ENCODE data around the gene PLCH2. TPM values are rescaled to one million over a fixed set of nuclear protein-coding genes. Genes with fewer than 3 reads are reported as not detected.

Gene PLCH2
- 10 to 100 TPM in 1 of 2 experiments, 1 to 10 TPM in 1; 9.8 to 11.8 TPM for total RNA-seq

- no peak for ATAC-seq
- no peak within 1 kb of the TSS for H3K27ac Mint-ChIP-seq
- H3K9me3 Mint-ChIP-seq (ENCODE audit: insufficient read depth) = no peaks in the 10 kb centered on the region
- POLR2A ChIA-PET = no interaction called here
- H3K4me3 Mint-ChIP-seq = no peak within 1 kb of the TSS
- no peak for DNase-seq
- no peaks in the 10 kb centered on the region for H3K27me3 Mint-ChIP-seq (ENCODE audit: low read depth)
- CTCF ChIA-PET = interaction anchor here (1.6 kb wide), 1 partner anchor 72 kb away, joined by 3 read pairs; no protein-coding TSS in a partner anchor
- no peaks in the 10 kb centered on the region for H3K36me3 Mint-ChIP-seq (ENCODE audit: low read depth)
- no peaks in the 10 kb centered on the region for H3K4me1 Mint-ChIP-seq (ENCODE audit: low read depth)
These were observed at the start of gene PLCH2 for GRCh38 chr1:2476061-2476999. TSS of gene PLCH2 (plus strand) at chr1:2476289. CDS start at chr1:2476589, 300 bp downstream.

- Mint-ChIP-seq H3K9me3 (ENCODE audit: insufficient read depth) (no peaks in the 10 kb centered on the region), H3K27ac (no peak overlapping the region), H3K4me3 (no peak overlapping the region), H3K27me3 (ENCODE audit: low read depth) (no peaks in the 10 kb centered on the region), H3K4me1 (ENCODE audit: low read depth) (peaks cover 3% of the 10 kb centered on the region), H3K36me3 (ENCODE audit: low read depth) (no peaks in the 10 kb centered on the region)
- no peak for ATAC-seq
- POLR2A ChIA-PET = no interaction called here
- no peak for DNase-seq
- CTCF ChIA-PET = no interaction called here
These were observed 49.5 kb upstream of the PLCH2 start for GRCh38 chr1:2426540-2426939.

GRCh38 chr1:2427051-2427450 lies 49.0 kb upstream of the PLCH2 start:
- Mint-ChIP-seq H3K4me3 (no peak overlapping the region), H3K9me3 (ENCODE audit: insufficient read depth) (no peaks in the 10 kb centered on the region), H3K36me3 (ENCODE audit: low read depth) (no peaks in the 10 kb centered on the region), H3K4me1 (ENCODE audit: low read depth) (peaks cover 3% of the 10 kb centered on the region), H3K27ac (no peak overlapping the region), H3K27me3 (ENCODE audit: low read depth) (no peaks in the 10 kb centered on the region)
- ChIA-PET CTCF (no interaction called here), POLR2A (no interaction called here)
- DNase-seq (no peak), ATAC-seq (no peak)

DNA sequence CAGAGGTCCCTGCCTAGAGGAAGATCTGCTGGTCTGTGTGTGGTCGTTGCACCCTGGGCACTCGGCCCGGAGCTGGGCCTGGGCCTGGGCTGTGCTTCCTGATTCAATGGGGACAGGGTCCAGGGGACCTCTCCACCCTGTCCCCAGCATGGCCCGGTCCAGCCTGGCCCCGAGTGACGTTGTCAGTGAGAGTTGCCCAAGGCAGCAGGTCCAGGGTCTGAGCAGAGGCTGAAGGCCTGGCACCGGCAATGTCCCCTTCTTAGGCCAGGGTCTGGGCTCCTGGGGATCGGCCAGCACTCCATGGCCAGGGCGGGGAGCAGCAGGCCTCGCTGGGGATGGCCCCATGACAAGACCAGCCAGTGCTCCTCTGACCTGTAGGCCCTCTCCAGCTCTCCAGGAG lies 48.1 kb upstream of the PLCH2 start:
- ChIA-PET POLR2A (no interaction called here), CTCF (no interaction called here)
- H3K9me3 Mint-ChIP-seq (ENCODE audit: insufficient read depth) = no peaks in the 10 kb centered on the region
- peaks cover 3% of the 10 kb centered on the region for H3K4me1 Mint-ChIP-seq (ENCODE audit: low read depth)
- no peaks in the 10 kb centered on the region for H3K27me3 Mint-ChIP-seq (ENCODE audit: low read depth)
- H3K27ac Mint-ChIP-seq = no peak overlapping the region
- ATAC-seq = no peak
- H3K4me3 Mint-ChIP-seq = no peak overlapping the region
- DNase-seq = no peak
- no peaks in the 10 kb centered on the region for H3K36me3 Mint-ChIP-seq (ENCODE audit: low read depth)

DNA sequence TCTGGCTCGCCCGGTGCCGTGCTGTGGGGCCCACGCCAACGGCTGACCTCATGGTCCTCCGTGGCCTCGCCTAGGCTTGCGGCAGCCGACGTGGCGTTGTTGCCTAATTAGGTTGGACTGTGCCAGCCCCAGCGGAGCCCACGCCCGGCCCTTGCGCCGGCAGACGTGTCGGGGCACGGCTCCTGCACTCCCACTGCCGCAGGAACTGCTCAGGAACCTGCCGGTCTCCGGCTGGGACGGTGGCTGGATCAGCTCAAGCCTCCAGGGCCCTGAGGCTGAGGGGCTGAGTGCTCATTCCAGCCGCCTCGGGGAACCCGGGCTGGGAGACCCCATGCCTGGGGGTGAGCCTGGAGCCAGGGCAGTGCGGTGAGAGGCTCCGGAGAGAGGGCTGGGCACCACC lies 47.6 kb upstream of the PLCH2 start:
- no peak overlapping the region for H3K4me3 Mint-ChIP-seq
- H3K27me3 Mint-ChIP-seq (ENCODE audit: low read depth) = no peaks in the 10 kb centered on the region
- no peak overlapping the region for H3K27ac Mint-ChIP-seq
- H3K36me3 Mint-ChIP-seq (ENCODE audit: low read depth) = no peaks in the 10 kb centered on the region
- ChIA-PET POLR2A (no interaction called here), CTCF (no interaction called here)
- DNase-seq (no peak), ATAC-seq (no peak)
- no peaks in the 10 kb centered on the region for H3K9me3 Mint-ChIP-seq (ENCODE audit: insufficient read depth)
- peaks cover 3% of the 10 kb centered on the region for H3K4me1 Mint-ChIP-seq (ENCODE audit: low read depth)

DNA sequence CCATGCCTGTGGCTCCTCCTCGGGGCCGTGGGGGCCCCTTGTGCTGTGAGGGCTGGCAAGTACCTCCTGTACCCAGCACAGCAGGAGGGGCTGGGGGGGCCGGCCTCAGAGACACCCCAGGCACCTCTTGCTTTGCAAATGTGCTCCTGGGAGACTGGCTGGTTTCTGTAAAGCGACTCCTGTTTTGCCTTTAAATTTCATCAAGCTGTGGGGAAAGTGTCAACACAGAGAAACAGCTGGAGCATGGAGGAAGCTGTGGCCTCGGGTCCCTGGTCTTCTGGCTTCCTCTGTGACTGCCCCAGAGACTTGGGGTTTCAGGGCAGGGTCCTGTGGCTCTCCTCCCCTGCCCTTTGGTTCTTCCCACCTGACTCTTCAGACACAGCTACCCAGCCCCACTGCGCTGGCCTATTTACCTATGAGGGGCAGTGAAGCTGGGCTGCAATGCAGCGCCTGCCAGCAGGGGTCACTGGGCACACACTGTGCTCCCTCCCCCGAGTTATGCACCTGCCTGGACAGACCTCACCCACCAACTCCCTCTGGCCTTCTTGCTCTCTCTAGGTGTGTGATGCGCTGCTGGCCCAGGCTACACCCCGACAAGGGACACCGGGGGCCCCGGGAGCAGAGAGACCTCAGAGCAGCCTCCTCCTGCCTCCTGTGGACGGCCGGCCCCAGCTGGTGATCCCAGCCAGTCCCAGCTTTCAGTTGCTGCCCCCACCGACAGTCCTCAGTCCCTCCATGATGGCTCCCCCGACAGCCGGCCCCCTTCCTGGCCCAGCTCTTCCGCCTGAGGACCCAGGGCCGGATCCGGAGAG lies 46.1 kb upstream of the PLCH2 start:
- H3K4me1 Mint-ChIP-seq (ENCODE audit: low read depth) = peaks cover 3% of the 10 kb centered on the region
- POLR2A ChIA-PET = interaction anchor here (0.8 kb wide), 1 partner anchor 94 kb away, joined by 3 read pairs; no protein-coding TSS in a partner anchor
- DNase-seq = peak; percentile 34
- H3K27me3 Mint-ChIP-seq (ENCODE audit: low read depth) = no peaks in the 10 kb centered on the region
- no peaks in the 10 kb centered on the region for H3K9me3 Mint-ChIP-seq (ENCODE audit: insufficient read depth)
- no peak overlapping the region for H3K27ac Mint-ChIP-seq
- CTCF ChIA-PET = interaction anchor here (0.9 to 2.0 kb wide), 4 partner anchors 14 to 117 kb away, joined by 3 to 8 read pairs (median 4); no protein-coding TSS in a partner anchor
- H3K4me3 Mint-ChIP-seq = no peak overlapping the region
- H3K36me3 Mint-ChIP-seq (ENCODE audit: low read depth) = no peaks in the 10 kb centered on the region
- peak; percentile 44 for ATAC-seq

DNA sequence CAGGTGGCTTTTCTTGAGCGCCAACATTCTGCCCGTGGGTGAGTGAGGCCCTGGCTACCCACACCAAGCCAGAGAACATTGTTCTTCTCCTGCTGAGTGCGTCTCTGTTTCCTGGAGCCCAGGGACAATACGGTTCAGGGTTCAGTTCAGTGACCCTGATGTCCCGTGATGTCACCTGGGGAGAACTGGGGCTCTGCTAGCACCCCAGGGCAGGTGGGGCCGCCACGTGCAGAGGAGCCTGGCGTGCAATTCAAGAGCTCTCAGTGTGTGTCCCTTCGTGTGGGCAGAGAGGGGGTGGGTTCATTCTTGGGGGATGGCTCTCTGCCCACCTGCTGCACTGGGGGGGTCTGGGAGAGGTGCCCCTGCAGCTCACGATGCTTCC lies 45.5 kb upstream of the PLCH2 start:
- POLR2A ChIA-PET = interaction anchor here (0.8 kb wide), 1 partner anchor 93 kb away, joined by 3 read pairs; no protein-coding TSS in a partner anchor
- H3K36me3 Mint-ChIP-seq (ENCODE audit: low read depth) = no peaks in the 10 kb centered on the region

DNA sequence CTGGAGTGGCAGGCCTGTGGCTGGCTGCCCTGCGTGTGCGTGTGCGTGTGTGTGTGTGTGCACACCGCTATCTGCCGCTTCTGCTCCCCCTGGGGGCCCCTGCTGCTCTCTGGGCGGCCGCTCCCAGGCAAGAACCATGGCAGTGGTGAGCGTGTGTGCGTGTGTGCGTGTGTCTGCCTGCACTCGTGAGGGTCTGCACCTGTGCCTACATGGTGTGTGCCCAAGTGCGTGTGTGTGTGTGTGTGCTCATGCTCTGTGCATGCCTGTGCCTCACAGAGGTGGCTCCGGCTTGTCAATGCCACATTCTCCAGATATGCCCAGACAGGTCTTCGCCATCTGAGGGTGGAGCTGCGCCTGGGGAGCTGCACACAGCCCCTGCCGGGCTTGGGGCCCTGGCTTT lies 45.0 kb upstream of the PLCH2 start:
- no peak for DNase-seq
- POLR2A ChIA-PET = interaction anchor here (0.8 kb wide), 1 partner anchor 93 kb away, joined by 3 read pairs; no protein-coding TSS in a partner anchor
- CTCF ChIA-PET = interaction anchor here (1.2 to 2.0 kb wide), 2 partner anchors 18 to 116 kb away, joined by 3 to 4 read pairs; no protein-coding TSS in a partner anchor
- Mint-ChIP-seq H3K27ac (no peak overlapping the region), H3K9me3 (ENCODE audit: insufficient read depth) (no peaks in the 10 kb centered on the region), H3K36me3 (ENCODE audit: low read depth) (no peaks in the 10 kb centered on the region), H3K27me3 (ENCODE audit: low read depth) (no peaks in the 10 kb centered on the region), H3K4me3 (no peak overlapping the region), H3K4me1 (ENCODE audit: low read depth) (peaks cover 3% of the 10 kb centered on the region)
- ATAC-seq = no peak

More for the DNA sequence above, 45.5 kb upstream of the PLCH2 start:
- H3K4me1 Mint-ChIP-seq (ENCODE audit: low read depth) = peaks cover 3% of the 10 kb centered on the region
- no peak overlapping the region for H3K4me3 Mint-ChIP-seq
- ATAC-seq (no peak), DNase-seq (no peak)
- no peak overlapping the region for H3K27ac Mint-ChIP-seq
- CTCF ChIA-PET = interaction anchor here (1.2 to 2.0 kb wide), 3 partner anchors 14 to 117 kb away, joined by 3 to 8 read pairs (median 4); no protein-coding TSS in a partner anchor
- no peaks in the 10 kb centered on the region for H3K9me3 Mint-ChIP-seq (ENCODE audit: insufficient read depth)
- H3K27me3 Mint-ChIP-seq (ENCODE audit: low read depth) = no peaks in the 10 kb centered on the region

GRCh38 chr1:2431518-2431917 lies 44.6 kb upstream of the PLCH2 start:
- CTCF ChIA-PET = interaction anchor here (2.0 kb wide), 1 partner anchor 116 kb away, joined by 4 read pairs; no protein-coding TSS in a partner anchor
- no peak for DNase-seq
- H3K27ac Mint-ChIP-seq = no peak overlapping the region
- POLR2A ChIA-PET = no interaction called here
- H3K36me3 Mint-ChIP-seq (ENCODE audit: low read depth) = no peaks in the 10 kb centered on the region
- H3K4me3 Mint-ChIP-seq = no peak overlapping the region
- H3K4me1 Mint-ChIP-seq (ENCODE audit: low read depth) = peaks cover 3% of the 10 kb centered on the region
- no peak for ATAC-seq
- H3K27me3 Mint-ChIP-seq (ENCODE audit: low read depth) = no peaks in the 10 kb centered on the region
- H3K9me3 Mint-ChIP-seq (ENCODE audit: insufficient read depth) = no peaks in the 10 kb centered on the region

DNA sequence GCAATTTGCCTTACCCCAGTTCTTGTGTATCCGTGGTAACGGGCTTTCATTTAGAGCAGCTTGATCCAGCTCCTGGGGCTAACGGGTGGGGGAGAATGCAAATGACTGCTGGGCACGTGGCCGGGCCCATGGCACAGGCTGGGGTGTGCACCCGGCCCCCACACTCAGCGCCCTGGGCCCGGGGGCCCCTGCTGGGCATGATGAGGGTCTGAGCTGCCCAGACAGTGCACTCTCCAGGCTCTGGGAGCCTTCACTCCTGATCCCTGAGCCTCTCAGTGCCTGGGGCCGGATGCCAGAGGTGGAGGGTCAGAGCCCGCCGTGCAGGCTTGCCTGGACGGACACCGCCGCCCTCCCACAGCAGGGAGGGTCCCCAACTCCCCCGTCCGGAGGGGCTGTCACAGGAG lies 43.6 kb upstream of the PLCH2 start:
- Mint-ChIP-seq H3K27ac (no peak overlapping the region), H3K4me1 (ENCODE audit: low read depth) (peaks cover 3% of the 10 kb centered on the region), H3K27me3 (ENCODE audit: low read depth) (no peaks in the 10 kb centered on the region), H3K36me3 (ENCODE audit: low read depth) (no peaks in the 10 kb centered on the region), H3K9me3 (ENCODE audit: insufficient read depth) (no peaks in the 10 kb centered on the region), H3K4me3 (no peak overlapping the region)
- no peak for ATAC-seq
- ChIA-PET CTCF (no interaction called here), POLR2A (no interaction called here)
- no peak for DNase-seq

- peaks cover 3% of the 10 kb centered on the region for H3K4me1 Mint-ChIP-seq (ENCODE audit: low read depth)
- no peaks in the 10 kb centered on the region for H3K9me3 Mint-ChIP-seq (ENCODE audit: insufficient read depth)
- ATAC-seq (no peak), DNase-seq (no peak)
- ChIA-PET POLR2A (no interaction called here), CTCF (interaction anchor here (1.3 kb wide), 1 partner anchor 90 kb away, joined by 3 read pairs; no protein-coding TSS in a partner anchor)
- H3K36me3 Mint-ChIP-seq (ENCODE audit: low read depth) = no peaks in the 10 kb centered on the region
- no peak overlapping the region for H3K4me3 Mint-ChIP-seq
- H3K27ac Mint-ChIP-seq = no peak overlapping the region
- no peaks in the 10 kb centered on the region for H3K27me3 Mint-ChIP-seq (ENCODE audit: low read depth)
These were observed 42.9 kb upstream of the PLCH2 start for GRCh38 chr1:2433196-2433595.
